H9 (cell line): ENCODE data around the gene SOCS3. TPM values are rescaled to one million over a fixed set of nuclear protein-coding genes. Genes with fewer than 3 reads are reported as not detected.

Experiments
- DNase-seq: peaks from one replicate; pipeline ENCODE4 v3.0.0-alpha.2; 2017
- H2AFZ ChIP-seq: one replicate; pipeline ENCODE4 v1.6.1; 2013; ENCODE audit warnings: mild to moderate bottlenecking, low read length, control low read depth, moderate library complexity
- H2AK5ac ChIP-seq: 2 replicates; pipeline ENCODE4 v1.6.1; 2013; ENCODE audit warnings: low read length, control low read depth, mixed read lengths; ENCODE audit not compliant: insufficient read length
- H2BK120ac ChIP-seq: one replicate; pipeline ENCODE4 v1.6.1; 2013; ENCODE audit warnings: low read depth, mild to moderate bottlenecking, low read length, control low read depth, inconsistent platforms; ENCODE audit not compliant: poor library complexity, severe bottlenecking
- H2BK12ac ChIP-seq: 2 replicates; pipeline ENCODE4 v1.6.1; 2013; ENCODE audit warnings: low read length, control low read depth, mixed read lengths, low read depth; ENCODE audit not compliant: insufficient read length
- H2BK15ac ChIP-seq: 2 replicates; pipeline ENCODE4 v1.6.1; 2013; ENCODE audit warnings: low read depth, low read length, control low read depth
- H2BK20ac ChIP-seq: one replicate; pipeline ENCODE4 v1.6.1; 2013; ENCODE audit warnings: low read depth, mild to moderate bottlenecking, low read length, control low read depth, inconsistent platforms; ENCODE audit not compliant: poor library complexity, severe bottlenecking
- H2BK5ac ChIP-seq: 2 replicates; pipeline ENCODE4 v1.6.1; 2013; ENCODE audit warnings: low read length, control low read depth, mixed read lengths; ENCODE audit not compliant: insufficient read length
- H3K14ac ChIP-seq: 2 replicates; pipeline ENCODE4 v1.6.1; 2013; ENCODE audit warnings: low read length, control low read depth; ENCODE audit not compliant: insufficient read depth
- H3K18ac ChIP-seq: 2 replicates; pipeline ENCODE4 v1.6.1; 2013; ENCODE audit warnings: low read depth, mild to moderate bottlenecking, mixed read lengths, low read length, control low read depth; ENCODE audit not compliant: insufficient read length
- H3K23ac ChIP-seq: 2 replicates; pipeline ENCODE4 v1.6.1; 2013; ENCODE audit warnings: low read length, control low read depth, mixed read lengths, low read depth; ENCODE audit not compliant: insufficient read length
- H3K23me2 ChIP-seq: 2 replicates; pipeline ENCODE4 v1.6.1; 2013; ENCODE audit warnings: low read depth, mild to moderate bottlenecking, mixed read lengths, low read length, control low read depth; ENCODE audit not compliant: insufficient read length, poor library complexity, severe bottlenecking
- H3K27ac ChIP-seq: 2 replicates; pipeline ENCODE4 v1.5.1; 2013; ENCODE audit warnings: low read length, control low read depth, mixed read lengths, low read depth; ENCODE audit not compliant: insufficient read length
- H3K27me3 ChIP-seq: 2 replicates; pipeline ENCODE4 v1.6.1; 2013; ENCODE audit warnings: low read length, control low read depth, inconsistent platforms; ENCODE audit not compliant: insufficient read depth
- H3K4ac ChIP-seq: 2 replicates; pipeline ENCODE4 v1.6.1; 2013; ENCODE audit warnings: low read depth, mild to moderate bottlenecking, control low read depth, inconsistent platforms, low read length, moderate library complexity
- H3K4me1 ChIP-seq: 2 replicates; pipeline ENCODE4 v1.6.1; 2013; ENCODE audit warnings: low read length, control low read depth, inconsistent platforms; ENCODE audit not compliant: insufficient read depth
- H3K4me2 ChIP-seq: 2 replicates; pipeline ENCODE4 v1.6.1; 2013; ENCODE audit warnings: low read length, control low read depth, mixed read lengths; ENCODE audit not compliant: insufficient read length, insufficient read depth
- H3K56ac ChIP-seq: 2 replicates; pipeline ENCODE4 v1.6.1; 2013; ENCODE audit warnings: low read depth, mild to moderate bottlenecking, mixed read lengths, low read length, control low read depth; ENCODE audit not compliant: insufficient read length
- H3K79me1 ChIP-seq: 2 replicates; pipeline ENCODE4 v1.6.1; 2013; ENCODE audit warnings: low read depth, mild to moderate bottlenecking, moderate library complexity, low read length, control low read depth, inconsistent platforms; ENCODE audit not compliant: insufficient read depth, poor library complexity, severe bottlenecking
- H3K79me2 ChIP-seq: 2 replicates; pipeline ENCODE4 v1.6.1; 2013; ENCODE audit warnings: low read length, control low read depth, inconsistent platforms; ENCODE audit not compliant: insufficient read depth
- H3K9ac ChIP-seq: 2 replicates; pipeline ENCODE4 v1.6.1; 2013; ENCODE audit warnings: low read length, control low read depth, mixed read lengths; ENCODE audit not compliant: insufficient read length; ENCODE audit errors: extremely low read depth
- H3K9me3 ChIP-seq: one replicate; pipeline ENCODE4 v1.6.1; 2013; ENCODE audit warnings: low read depth, low read length, inconsistent platforms; ENCODE audit not compliant: control insufficient read depth
- H3T11ph ChIP-seq: one replicate; pipeline ENCODE4 v1.6.1; 2013; ENCODE audit warnings: mild to moderate bottlenecking, low read length, control low read depth, inconsistent platforms
- H4K20me1 ChIP-seq: one replicate; pipeline ENCODE4 v1.6.1; 2013; ENCODE audit not compliant: control insufficient read depth, insufficient read length, insufficient read depth
- H4K5ac ChIP-seq: 2 replicates; pipeline ENCODE4 v1.6.1; 2013; ENCODE audit warnings: low read depth, mild to moderate bottlenecking, mixed read lengths, low read length, control low read depth; ENCODE audit not compliant: insufficient read length
- H4K8ac ChIP-seq: replicated peaks from 2 replicates; pipeline ENCODE4 v1.6.1; 2013; ENCODE audit warnings: low read length, control low read depth, mixed read lengths, low read depth; ENCODE audit not compliant: insufficient read length
- H4K91ac ChIP-seq: 2 replicates; pipeline ENCODE4 v1.6.1; 2013; ENCODE audit warnings: low read depth, mild to moderate bottlenecking, moderate library complexity, mixed read lengths, low read length, control low read depth; ENCODE audit not compliant: insufficient read length
- H3K27ac Mint-ChIP-seq, 3 experiments: 2 replicates in 2 of 3; 3 replicates in 1 of 3; pipeline ENCODE4 v1.8.0; 2020 to 2021; ENCODE audit warnings: mixed read lengths in 3 of 3, mild to moderate bottlenecking in 1 of 3, moderate library complexity in 1 of 3
- H3K27me3 Mint-ChIP-seq: 2 replicates; pipeline ENCODE4 v1.8.0; 2021; ENCODE audit warnings: low read depth, mild to moderate bottlenecking, moderate library complexity, mixed read lengths
- H3K36me3 Mint-ChIP-seq, 3 experiments: 2 replicates in 2 of 3; 3 replicates in 1 of 3; pipeline ENCODE4 v1.8.0; 2020 to 2021; ENCODE audit warnings: low read depth in 3 of 3, mixed read lengths in 3 of 3; ENCODE audit not compliant: insufficient read depth in 1 of 3
- H3K4me1 Mint-ChIP-seq, 2 experiments: 2 replicates each; pipeline ENCODE4 v1.8.0; 2020; ENCODE audit warnings: mixed read lengths in 2 of 2
- H3K4me3 Mint-ChIP-seq, 2 experiments: 2 replicates in 1 of 2; 3 replicates in 1 of 2; pipeline ENCODE4 v1.8.0; 2020 to 2021; ENCODE audit warnings: mild to moderate bottlenecking in 2 of 2, mixed read lengths in 2 of 2, moderate library complexity in 1 of 2
- H3K9me3 Mint-ChIP-seq, 2 experiments: 2 replicates in 1 of 2; 3 replicates in 1 of 2; pipeline ENCODE4 v1.8.0; 2020; ENCODE audit warnings: mild to moderate bottlenecking in 2 of 2, mixed read lengths in 2 of 2, moderate library complexity in 1 of 2
- CTCF ChIP-seq: fragments of 200-600 bp; sonication (generic); conservative IDR thresholded peaks from 3 replicates; pipeline ENCODE4 v1.8.0; 2021; ENCODE audit warnings: antibody characterized with exemption, mild to moderate bottlenecking
- WGBS: extraction: QIAGEN DNeasy Blood & Tissue Kit; methylation state at CpG from one replicate; pipeline ENCODE4 v1.1.7; 2013; ENCODE audit warnings: missing lambda C conversion rate, low lambda C conversion rate, mixed read lengths; ENCODE audit not compliant: insufficient read length; ENCODE audit errors: extremely low coverage; 5-methylcytosine and 5-hydroxymethylcytosine counted together
- total RNA-seq: library from RNA; stranded (reverse); gene quantifications from 2 replicates; pipeline ENCODE4 v1.2.1, GENCODE V29; 2021

SOCS3 gene
- total RNA-seq, 1 experiment from 2014 or later, result 9.5 TPM

GRCh38 chr17:78377858-78378224 lies 18.0 kb upstream of the SOCS3 start:
- Mint-ChIP-seq H3K4me3 (peak overlapping the region; percentile 92 to 98; a peak in 4 of 5 replicates), H3K27me3 (no peaks in the 10 kb centered on the region), H3K4me1 (peaks cover 63 to 68% of the 10 kb centered on the region in 2 experiments), H3K9me3 (no peaks in the 10 kb centered on the region), H3K27ac (no peak overlapping the region), H3K36me3 (peaks cover 3 to 13% (median 9%) of the 10 kb centered on the region in 3 experiments; a peak in 5 of 7 replicates)
- no peak overlapping the region for H3K14ac ChIP-seq
- H2BK12ac ChIP-seq, result no peak overlapping the region
- no peak overlapping the region for H2BK20ac ChIP-seq
- no peaks in the 10 kb centered on the region for H3K79me1 ChIP-seq
- H2AFZ ChIP-seq, result no peak overlapping the region
- H2AK5ac ChIP-seq, result no peak overlapping the region
- H4K8ac ChIP-seq, result no peak overlapping the region
- H4K91ac ChIP-seq, result no peak overlapping the region
- no peaks in the 10 kb centered on the region for H3K9me3 ChIP-seq
- DNase-seq, result no peak
- peaks cover 6% of the 10 kb centered on the region; the same call in 1 of the 2 replicates for H3K4me1 ChIP-seq
- H3K27me3 ChIP-seq, result no peaks in the 10 kb centered on the region
- no peak overlapping the region for H2BK5ac ChIP-seq
- H3K4ac ChIP-seq, result no peak overlapping the region
- peaks cover 7% of the 10 kb centered on the region for H3K23me2 ChIP-seq
- peak overlapping the region; percentile 94 for H3K4me2 ChIP-seq
- H3T11ph ChIP-seq, result no peak overlapping the region
- no peaks in the 10 kb centered on the region for H4K20me1 ChIP-seq
- TF ChIP-seq CTCF, result no peak
- no peak overlapping the region for H3K56ac ChIP-seq
- no peak overlapping the region for H2BK120ac ChIP-seq
- H3K18ac ChIP-seq, result no peak overlapping the region
- H3K9ac ChIP-seq, result no peak overlapping the region
- no peak overlapping the region for H4K5ac ChIP-seq
- H3K79me2 ChIP-seq, result peaks cover 32% of the 10 kb centered on the region; the same call in 1 of the 2 replicates
- no peak overlapping the region for H3K27ac ChIP-seq
- no CpG with 5 or more reads among the region's 14 CpGs for WGBS
- no peak overlapping the region for H3K23ac ChIP-seq
- no peak overlapping the region for H2BK15ac ChIP-seq
